HG03342 (cell line): ENCODE results near the gene SCAMP1.
"Not testable (repeated sequence)": the region's sequence is repeated elsewhere in the genome, so short reads cannot be mapped to it uniquely, and the experiment has no call there.

Experiments
- ATAC-seq: cut with Tn5 transposase; IDR thresholded peaks from one replicate; pipeline ENCODE4 v1.9.1; 2021; ENCODE audit warnings: mild to moderate bottlenecking, moderate library complexity; ENCODE audit not compliant: unreplicated experiment

SCAMP1 gene

DNA sequence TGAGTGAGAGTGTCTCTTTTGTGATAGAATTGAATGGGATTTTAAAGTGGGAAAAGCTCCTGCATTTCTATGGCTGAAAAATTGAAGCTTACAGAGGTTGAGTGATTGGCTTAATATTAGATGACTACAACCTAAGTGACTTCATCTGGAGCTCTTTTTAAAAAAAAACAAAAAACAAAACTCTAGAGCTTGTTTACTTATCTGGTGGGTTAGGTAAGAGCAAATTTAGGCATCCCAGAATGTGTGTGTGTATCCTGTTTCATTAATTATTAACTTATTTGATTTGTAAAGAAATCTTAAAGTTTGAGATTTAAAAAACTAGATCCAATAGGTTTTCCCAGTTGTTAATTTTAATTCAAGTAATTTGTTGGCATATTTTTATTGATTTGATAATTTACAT, 60.1 kb downstream of the SCAMP1 start:
- ATAC-seq = no peak

DNA sequence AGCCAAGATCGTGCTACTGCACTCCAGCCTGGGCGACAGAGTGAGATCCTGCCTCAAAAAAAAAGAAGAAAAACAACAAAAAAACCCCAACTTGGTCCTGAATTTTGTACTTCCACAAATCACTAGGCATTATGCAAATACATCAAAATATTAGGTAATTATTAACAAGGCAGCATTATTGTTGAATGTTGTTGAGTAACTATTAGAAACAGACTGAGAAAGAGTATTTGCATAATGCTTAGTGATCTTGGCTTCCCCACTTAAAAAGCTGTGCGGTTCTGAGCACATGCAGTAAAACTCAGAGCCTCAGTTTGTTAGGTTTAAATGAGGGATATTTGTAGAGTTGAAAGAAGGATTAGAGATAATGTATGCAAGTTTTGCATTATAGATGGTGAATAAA, 64.2 kb downstream of the SCAMP1 start:
- ATAC-seq = peak; percentile 71

- no peak for ATAC-seq
Measured at GRCh38 chr5:78429332-78429980, 69.0 kb downstream of the SCAMP1 start.

- no peak for ATAC-seq
Measured at GRCh38 chr5:78430866-78431265, 70.4 kb downstream of the SCAMP1 start.

DNA sequence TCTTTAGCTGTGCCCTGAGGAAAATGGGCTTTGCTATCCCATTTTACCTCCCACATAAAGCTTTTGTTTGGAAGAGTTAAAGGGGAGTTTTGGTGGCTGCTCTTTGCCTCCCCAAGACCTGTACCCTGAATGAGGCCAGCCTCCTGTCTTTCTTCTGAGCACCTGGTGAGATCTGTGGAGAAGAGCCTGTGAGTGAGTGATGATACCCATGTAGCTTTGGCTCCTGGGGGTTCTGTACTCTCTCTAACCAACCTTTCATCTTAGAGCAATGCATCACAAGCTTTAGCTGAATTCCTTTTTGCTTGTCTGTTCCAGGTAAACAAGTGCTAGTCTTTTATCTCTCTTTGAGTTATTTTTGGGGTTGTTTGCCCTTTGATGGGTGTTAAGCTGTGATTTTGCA, 73.6 kb downstream of the SCAMP1 start:
- no peak for ATAC-seq

GRCh38 chr5:78447775-78448424, 87.5 kb downstream of the SCAMP1 start:
- ATAC-seq = no peak

GRCh38 chr5:78449103-78449502, 88.7 kb downstream of the SCAMP1 start:
- no peak for ATAC-seq

DNA sequence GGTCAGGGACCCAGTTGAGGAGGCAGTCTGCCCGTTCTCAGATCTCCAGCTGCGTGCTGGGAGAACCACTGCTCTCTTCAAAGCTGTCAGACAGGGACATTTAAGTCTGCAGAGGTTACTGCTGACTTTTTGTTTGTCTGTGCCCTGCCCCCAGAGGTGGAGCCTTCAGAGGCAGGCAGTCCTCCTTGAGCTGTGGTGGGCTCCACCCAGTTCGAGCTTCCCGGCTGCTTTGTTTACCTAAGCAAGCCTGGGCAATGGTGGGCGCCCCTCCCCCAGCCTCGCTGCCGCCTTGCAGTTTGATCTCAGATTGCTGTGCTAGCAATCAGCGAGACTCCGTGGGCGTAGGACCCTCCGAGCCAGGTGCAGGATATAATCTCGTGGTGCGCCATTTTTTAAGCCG, 97.1 kb downstream of the SCAMP1 start:
- not testable (repeated sequence) for ATAC-seq

DNA sequence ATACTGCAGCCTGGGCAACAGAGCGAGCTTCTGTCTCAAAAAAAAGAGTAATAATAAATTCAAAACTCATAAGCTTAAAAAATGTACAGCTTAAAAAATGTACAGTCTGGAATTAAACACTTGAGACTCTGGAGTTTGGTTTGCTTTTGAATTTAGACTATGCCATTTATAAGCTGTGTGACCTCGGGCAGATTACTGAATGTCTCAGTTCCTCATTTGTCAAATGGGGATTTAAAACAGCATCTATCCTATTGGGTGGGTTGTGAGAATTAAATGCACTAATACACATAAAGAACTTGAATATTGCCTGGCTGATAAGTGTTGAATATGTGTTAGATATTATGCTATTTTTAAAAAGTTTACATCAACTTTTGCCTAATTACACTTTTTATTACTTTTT, 98.4 kb downstream of the SCAMP1 start:
- no peak for ATAC-seq

- no peak for ATAC-seq
Measured at GRCh38 chr5:78467140-78467539, 106.7 kb downstream of the SCAMP1 start.

GRCh38 chr5:78467752-78468357, 107.4 kb downstream of the SCAMP1 start:
- no peak for ATAC-seq

DNA sequence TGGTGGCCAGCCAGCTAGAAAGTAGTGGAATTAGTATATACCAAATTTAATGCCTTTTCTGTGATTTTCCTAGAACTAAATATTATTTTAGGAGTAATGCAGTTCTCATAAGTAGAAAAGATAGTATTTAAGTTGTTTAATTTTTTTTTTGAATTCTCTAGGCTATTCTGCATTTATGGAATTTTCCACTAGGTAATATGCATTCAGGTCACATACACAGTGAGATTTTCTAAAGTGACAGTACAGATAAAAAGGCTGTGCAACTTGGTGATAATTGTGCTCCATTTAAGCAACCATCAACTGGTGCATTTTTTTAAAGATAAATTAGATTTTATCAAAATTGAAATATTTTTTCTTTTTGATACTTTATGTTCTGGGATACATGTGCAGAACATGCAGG, 111.5 kb downstream of the SCAMP1 start:
- ATAC-seq = no peak

DNA sequence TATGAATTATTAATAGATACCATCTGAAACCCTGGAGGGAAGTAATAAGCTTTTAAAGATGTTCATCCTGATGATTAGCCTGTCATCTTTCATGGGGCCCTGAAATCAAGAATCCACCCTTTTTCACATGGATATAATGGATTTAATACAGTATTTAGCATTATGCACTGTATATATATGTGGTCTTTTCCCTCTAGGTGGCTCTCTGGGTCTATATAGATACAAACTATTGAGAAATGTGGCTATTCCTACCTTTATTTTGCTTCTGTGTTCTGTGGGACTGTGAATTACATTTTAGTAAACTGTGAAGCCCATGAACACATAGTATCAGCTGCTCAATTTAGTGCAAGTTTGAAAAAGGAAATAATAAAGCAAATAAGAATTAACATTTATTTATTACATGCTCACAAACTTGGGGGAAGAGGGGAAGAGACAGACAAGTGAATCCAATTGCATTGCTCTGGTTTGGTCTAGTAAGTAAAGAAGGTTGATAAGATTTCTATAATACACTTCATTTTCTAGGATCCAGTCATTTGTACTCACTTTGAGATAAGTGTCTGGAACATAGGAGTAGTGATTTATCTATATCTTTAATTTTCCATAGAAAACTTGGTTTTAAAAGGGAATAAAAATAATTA, 112.2 kb downstream of the SCAMP1 start:
- no peak for ATAC-seq

DNA sequence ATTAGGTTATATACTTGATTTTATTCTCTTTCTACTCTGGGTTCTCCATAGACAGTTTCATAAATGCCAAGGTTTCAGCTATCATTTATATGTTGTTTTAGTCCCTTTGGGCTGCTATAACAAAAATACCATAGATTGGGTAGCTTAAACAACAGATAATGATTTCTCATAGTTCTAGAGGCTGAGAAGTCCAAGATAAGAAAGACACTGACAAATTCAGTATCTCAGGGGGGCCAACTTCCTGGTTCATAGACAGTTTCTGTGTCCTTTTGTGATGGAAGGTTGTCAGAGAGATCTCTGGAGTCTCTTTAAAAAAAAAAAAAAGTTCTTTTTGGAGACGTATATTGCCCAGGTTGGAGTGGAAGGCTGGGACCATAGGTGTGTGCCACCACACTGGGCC, 113.3 kb downstream of the SCAMP1 start:
- ATAC-seq = no peak

GRCh38 chr5:78475370-78475769, 115.0 kb downstream of the SCAMP1 start:
- ATAC-seq = no peak

DNA sequence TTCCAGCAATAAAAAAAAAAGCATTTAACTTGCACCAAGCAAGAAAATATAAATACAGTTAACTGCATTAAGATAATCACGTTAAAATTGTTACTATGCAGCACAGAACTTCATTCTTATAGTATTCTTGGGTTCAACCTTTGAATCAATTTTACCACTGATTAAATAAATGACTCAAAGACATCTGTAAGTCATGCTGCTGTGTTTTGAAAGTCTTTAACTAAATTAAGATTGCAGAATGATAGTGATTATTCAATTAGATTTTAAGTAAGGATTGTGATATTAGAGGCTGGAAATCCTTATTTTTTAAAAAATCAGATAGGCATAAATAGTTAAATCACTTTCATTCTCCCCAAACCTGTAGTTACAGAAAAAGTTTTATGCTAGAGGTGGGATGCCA, 116.4 kb downstream of the SCAMP1 start:
- no peak for ATAC-seq

DNA sequence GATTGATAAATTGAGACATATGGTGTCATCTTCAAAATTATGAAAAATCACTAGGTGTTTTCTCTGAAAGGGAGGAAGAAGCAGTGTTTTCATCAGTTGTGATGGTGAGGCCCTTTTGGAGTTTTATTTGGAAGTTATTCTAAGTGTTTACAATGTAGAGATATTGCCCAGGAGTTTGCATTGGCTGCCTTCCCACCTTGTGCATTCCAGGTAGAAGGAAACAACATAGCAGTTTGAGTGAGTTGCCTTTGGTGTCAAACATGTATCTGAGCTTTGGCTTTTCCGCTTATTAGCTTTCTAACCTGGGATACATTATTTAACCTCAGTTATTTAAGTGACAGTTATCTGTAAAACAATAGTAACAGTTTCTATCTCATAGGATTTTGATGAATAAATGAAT, 122.5 kb downstream of the SCAMP1 start:
- no peak for ATAC-seq

DNA sequence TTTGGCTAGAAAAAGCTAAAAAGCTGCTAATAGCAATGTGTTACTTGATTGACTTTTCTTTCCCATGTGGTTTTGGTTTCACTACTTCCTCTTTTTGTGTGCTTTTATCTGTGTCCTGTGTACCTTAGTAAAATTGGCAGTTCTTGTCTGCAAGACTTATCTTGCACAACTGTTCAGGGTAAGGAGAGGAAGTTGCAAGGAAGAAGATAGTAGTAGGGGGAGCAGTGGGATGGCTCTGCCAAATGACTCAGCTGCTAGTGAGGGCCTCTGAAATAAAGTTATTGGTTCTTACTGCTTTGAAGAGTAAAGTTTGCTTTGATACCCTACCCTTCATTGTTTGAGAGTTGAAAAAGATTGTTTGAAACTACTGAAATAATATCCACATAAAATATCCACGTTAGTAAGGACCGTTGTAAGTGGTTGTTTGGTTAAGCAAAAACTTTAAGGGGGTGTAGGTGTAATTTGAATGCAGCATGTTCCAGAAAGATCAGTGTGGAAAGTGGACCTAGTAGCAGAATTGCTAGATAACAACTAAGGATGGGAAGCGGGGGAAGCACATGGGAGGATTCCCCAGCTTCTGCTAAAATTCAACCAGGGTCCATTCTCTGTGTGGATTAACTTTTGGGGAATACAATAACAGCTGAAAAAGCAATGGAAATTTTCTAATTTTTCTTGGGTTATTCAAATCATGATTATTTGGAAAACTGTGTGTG, 123.5 kb downstream of the SCAMP1 start:
- peak; percentile 61 for ATAC-seq

DNA sequence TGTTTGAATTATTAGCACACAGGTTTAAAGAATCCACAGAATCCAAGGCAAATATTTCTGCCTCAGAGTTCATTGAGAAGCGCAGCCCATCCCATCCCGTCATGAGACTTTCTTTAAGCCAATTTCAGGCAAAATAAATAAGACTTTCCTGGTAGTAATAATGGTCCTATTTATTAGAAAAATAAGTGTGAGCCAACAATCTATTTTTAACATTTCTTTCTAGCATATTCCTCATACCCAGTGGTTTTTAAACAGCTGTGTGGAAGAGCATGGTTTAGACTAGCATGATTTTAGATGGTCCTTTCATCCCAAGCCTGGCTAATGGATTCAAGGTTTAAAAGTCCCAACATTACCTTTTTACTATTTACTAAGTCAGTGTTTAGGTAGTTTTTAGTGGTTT, 125.8 kb downstream of the SCAMP1 start:
- ATAC-seq = no peak

DNA sequence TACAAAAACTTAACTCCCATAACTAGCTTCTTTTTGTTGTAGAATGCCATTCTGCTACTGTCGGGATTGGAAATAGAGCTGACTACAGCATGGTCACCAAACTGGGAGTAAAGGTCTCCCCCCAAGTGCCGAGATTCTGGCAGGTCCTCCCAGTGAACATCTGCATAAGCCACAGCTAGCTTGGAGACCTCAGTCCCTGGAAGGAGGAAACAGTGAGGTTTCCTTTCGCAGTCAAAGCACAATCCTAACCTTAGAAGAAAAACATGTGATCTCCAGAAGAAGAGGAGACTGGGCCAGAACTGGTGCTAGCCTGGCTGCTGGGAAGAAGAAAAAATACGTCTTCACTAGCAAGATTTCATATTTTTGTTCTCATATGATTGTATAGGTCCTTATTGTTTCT, 127.4 kb downstream of the SCAMP1 start:
- ATAC-seq = no peak

- ATAC-seq = no peak
Measured at GRCh38 chr5:78490709-78491485, 130.5 kb downstream of the SCAMP1 start.
